Ishikawa (cell line): ENCODE data around the gene CHST9.

Experiments used
- CREB1 ChIP-seq: IDR thresholded peaks from 2 replicates; pipeline ENCODE4 v1.6.1; 2012; ENCODE audit warnings: low read depth
- EGR1 ChIP-seq: IDR thresholded peaks from 2 replicates; pipeline ENCODE4 v1.6.1; 2012
- EP300 ChIP-seq: IDR thresholded peaks from 2 replicates; pipeline ENCODE4 v1.6.1; 2012; ENCODE audit warnings: borderline replicate concordance
- FOXM1 ChIP-seq: IDR thresholded peaks from 2 replicates; pipeline ENCODE4 v1.6.1; 2012; ENCODE audit warnings: low read depth, borderline replicate concordance
- RAD21 ChIP-seq: IDR thresholded peaks from 2 replicates; pipeline ENCODE4 v1.6.1; 2012; ENCODE audit warnings: low read depth
- TAF1 ChIP-seq: IDR thresholded peaks from 2 replicates; pipeline ENCODE4 v1.6.1; 2012; ENCODE audit warnings: low read depth, mild to moderate bottlenecking
- TCF12 ChIP-seq: IDR thresholded peaks from 2 replicates; pipeline ENCODE4 v1.6.1; 2012; ENCODE audit warnings: low read depth
- YY1 ChIP-seq: IDR thresholded peaks from 2 replicates; pipeline ENCODE4 v1.6.1; 2012; ENCODE audit warnings: low read depth
- ZBTB7A ChIP-seq: IDR thresholded peaks from 2 replicates; pipeline ENCODE4 v1.6.1; 2012; ENCODE audit warnings: low read depth
- TF ChIP-seq, protein P1 (sequence below): IDR thresholded peaks from 2 replicates; pipeline ENCODE4 v1.6.1; 2012
- TF ChIP-seq, protein P2 (sequence below): IDR thresholded peaks from 2 replicates; pipeline ENCODE4 v1.6.1; 2012; ENCODE audit warnings: low read depth, mild to moderate bottlenecking

DNA sequence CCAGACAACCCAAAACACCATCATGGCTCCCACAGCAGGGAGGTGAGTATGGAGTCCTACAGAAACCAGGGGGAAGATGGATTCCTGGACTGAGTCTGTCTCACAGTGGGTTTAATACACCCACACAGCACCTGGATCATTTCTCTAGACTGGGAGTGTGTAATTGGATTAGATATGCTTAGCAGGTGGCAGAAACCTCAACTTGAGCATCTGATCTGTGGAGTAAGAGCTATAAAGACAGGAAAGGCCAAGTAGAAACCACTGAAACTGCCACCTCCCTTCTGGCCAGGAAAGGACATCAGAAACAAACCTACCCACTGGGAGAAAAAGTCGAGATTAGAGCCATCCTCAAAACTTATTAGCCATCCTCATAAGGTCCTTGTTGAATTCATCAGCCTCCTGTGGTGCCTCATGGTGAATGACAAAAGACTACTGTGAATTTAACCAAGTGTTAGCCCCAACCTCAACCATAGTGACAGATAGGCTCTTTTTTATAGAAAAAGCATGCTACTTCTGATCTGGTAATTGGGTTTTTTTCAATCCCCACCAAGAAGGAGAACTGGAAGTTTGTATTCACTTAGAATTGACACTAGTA, 28.1 kb upstream of the CHST9 start:
- no peak for TF ChIP-seq EGR1
- TF ChIP-seq, protein P1, sequence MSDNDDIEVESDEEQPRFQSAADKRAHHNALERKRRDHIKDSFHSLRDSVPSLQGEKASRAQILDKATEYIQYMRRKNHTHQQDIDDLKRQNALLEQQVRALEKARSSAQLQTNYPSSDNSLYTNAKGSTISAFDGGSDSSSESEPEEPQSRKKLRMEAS: no peak
- no peak for TF ChIP-seq RAD21
- TF ChIP-seq, protein P2, sequence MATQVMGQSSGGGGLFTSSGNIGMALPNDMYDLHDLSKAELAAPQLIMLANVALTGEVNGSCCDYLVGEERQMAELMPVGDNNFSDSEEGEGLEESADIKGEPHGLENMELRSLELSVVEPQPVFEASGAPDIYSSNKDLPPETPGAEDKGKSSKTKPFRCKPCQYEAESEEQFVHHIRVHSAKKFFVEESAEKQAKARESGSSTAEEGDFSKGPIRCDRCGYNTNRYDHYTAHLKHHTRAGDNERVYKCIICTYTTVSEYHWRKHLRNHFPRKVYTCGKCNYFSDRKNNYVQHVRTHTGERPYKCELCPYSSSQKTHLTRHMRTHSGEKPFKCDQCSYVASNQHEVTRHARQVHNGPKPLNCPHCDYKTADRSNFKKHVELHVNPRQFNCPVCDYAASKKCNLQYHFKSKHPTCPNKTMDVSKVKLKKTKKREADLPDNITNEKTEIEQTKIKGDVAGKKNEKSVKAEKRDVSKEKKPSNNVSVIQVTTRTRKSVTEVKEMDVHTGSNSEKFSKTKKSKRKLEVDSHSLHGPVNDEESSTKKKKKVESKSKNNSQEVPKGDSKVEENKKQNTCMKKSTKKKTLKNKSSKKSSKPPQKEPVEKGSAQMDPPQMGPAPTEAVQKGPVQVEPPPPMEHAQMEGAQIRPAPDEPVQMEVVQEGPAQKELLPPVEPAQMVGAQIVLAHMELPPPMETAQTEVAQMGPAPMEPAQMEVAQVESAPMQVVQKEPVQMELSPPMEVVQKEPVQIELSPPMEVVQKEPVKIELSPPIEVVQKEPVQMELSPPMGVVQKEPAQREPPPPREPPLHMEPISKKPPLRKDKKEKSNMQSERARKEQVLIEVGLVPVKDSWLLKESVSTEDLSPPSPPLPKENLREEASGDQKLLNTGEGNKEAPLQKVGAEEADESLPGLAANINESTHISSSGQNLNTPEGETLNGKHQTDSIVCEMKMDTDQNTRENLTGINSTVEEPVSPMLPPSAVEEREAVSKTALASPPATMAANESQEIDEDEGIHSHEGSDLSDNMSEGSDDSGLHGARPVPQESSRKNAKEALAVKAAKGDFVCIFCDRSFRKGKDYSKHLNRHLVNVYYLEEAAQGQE: no peak
- TF ChIP-seq ZBTB7A: no peak
- TF ChIP-seq TAF1: no peak
- TF ChIP-seq EP300: no peak
- TF ChIP-seq TCF12: no peak
- TF ChIP-seq FOXM1: no peak
- no peak for TF ChIP-seq CREB1
- no peak for TF ChIP-seq YY1
